G401 (cell line): Measurements from ENCODE around the gene PI16. TPM values are rescaled to one million over a fixed set of nuclear protein-coding genes. Genes with fewer than 3 reads are reported as not detected.

Experiments used
- DNase-seq: peaks from one replicate; pipeline ENCODE4 v3.0.0-alpha.2; 2015; ENCODE audit warnings: low spot score
- in situ Hi-C: cut with HindIII; loops from 2 replicates; pipeline ENCODE4 v1.10.0; 2016; ENCODE audit warnings: low sequenced_read_pairs, mixed read lengths
- total RNA-seq: library from RNA; depleted of rRNA; stranded (reverse); fragments of >200 nt; shearing (Covaris generic); gene quantifications from 2 replicates; pipeline ENCODE4 v1.2.3, GENCODE V29; 2014

PI16 gene
- total RNA-seq, 1 experiment from 2014 or later = not detected

- in situ Hi-C loops = no loop called here
- DNase-seq = no peak
These were observed 15.7 kb downstream of the PI16 start for GRCh38 chr6:36969988-36970891.

DNA sequence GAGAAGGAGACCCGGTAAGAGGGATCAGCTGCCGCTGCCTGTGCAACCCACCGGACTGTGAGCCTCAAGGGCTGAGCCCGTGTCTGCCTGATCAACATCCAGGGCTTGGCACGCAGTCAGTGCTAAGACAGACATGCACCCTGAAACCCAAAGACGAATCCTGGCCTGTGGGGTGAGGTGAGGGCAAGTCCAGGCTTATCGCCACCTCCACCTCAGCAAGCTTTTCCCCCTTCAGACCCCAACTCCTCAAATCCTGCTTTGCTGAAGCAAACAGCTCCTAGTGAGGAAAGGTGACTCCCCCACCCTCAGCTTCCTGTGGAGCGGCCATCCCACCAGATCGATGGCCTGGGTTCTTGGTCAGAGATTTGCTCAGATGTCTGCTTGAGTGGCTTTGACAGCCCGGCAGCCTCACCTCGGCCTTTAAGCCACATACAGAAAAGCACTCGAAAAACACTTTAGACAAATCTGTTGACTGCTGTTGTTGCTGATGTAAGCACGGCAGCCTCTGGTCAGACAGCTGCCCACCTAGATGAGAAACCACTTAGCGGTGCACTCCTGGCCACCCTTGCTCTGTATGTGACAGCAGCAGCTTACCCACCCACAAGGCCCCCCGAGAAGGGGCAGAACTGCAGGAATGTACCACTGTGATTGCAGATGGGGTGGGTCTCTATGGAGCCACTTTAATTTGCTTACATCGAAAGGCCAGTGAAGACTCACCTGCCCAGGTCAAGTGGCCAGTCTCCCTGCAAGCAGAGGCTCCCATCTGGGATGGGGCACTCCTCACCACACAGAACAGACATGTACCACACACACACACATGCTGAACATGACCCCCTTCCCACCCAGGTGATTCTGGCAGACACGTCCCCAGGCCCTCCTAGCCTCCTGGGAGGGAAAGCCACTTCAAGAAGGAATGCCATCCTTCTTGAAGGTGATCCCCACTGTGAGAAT, 16.6 kb downstream of the PI16 start:
- no peak for DNase-seq
- in situ Hi-C loops = no loop called here

DNA sequence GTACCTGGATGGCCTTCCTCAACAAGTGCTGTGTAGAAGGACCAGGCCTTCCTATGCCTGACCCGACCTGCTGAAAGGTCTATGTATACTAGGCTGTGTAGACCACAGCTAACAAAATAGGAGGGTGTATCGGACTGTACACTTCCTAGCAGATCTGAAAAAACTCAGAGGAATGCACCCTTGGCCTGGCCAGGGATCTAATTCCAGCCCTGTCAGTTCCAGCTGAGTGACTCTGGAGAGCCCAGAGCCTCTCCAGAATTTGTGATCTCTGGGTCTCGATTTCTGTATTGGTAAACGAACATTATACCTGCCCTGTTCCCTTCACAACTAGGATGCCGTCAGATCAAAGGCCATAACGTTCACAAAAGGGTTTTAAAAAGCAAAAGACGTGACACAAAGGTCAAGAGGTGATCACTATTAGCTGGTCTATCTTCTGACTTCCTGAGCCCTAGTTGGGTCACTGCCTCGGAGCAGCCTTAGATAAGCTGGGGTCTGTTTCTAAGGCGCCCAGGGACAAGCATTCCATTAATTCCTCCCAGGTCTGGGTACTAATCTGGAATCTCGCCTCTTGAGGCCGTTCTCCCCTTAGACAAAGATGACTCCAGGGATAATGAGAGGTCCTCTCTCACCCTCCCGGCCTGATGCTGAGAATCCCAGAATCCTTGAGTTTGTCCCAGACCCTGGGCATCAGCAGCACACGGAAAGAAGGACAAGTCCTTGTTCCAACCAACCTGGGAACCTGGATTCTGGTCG, 17.6 kb downstream of the PI16 start:
- in situ Hi-C loops = no loop called here
- no peak for DNase-seq

- DNase-seq = no peak
- in situ Hi-C loops = no loop called here
These were observed 18.7 kb downstream of the PI16 start for GRCh38 chr6:36973190-36973589.

DNA sequence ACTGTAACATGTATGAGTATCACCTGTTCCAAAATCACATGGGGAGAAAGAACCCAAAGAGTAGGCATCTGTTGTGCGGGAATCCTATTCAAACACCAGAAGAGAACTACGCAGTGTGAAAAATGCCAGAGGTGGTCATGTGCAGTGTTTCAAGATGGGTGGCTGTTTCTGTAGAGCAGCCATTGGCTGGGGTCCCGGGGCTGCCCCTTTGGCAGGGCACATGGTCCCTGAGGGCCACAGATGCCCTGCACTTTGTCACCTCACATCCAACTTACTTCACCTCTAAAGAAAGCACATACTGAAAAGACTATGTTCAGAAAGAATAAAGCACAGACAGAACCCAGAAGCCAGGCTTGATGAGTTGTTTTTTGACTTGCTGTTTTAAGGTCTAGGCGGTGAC, 19.1 kb downstream of the PI16 start:
- in situ Hi-C loops = no loop called here
- no peak for DNase-seq

DNA sequence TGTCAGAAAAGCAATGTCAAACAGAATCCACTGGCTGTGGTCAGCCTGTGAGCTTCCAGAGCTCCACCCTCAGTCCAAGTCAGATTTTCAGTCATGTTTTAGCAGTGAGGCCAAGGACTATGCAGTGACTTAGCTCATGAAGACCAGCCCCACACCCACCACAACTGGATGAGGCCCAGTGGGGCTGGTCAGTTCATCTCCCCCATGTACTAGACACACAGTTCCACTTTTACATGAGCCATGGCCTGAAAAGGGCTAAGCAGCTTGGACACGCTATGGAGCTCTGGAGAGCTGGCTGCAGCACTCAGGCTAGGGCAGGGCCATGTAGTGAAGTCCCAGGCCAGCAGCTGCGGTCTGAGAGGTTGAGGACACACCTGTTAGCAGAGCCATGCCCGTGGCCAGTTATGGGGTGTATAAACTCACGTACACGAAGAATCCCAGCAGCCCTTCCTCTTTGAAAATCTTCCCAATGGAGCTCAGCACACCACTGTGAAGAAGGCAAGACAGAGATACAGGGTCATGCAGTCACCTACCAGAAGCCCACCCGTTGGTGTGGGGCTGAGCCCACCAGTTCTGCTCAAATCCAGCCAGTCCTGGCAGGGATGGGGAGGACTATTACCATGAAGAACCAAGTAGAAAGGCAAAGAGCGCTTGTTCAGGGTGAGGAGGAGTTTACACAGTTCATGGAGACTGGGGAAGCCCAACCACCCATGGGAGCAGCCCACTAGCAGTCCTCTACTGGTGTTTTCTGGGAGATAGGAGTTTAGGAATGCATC, 20.9 kb downstream of the PI16 start:
- in situ Hi-C loops = no loop called here
- no peak for DNase-seq

DNA sequence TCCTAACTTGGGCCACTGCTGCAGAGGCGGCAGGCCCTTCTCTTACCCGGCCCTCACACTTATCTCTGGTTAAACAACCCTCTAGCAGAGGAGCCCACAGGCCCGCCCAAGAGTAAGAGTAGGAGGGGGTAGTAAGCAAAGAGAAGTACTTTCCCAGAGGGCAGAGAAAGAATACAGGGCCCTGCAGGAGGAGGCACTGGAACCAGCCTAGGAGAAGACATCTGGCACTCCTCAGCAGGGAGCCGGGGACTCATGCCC, 21.4 kb downstream of the PI16 start:
- in situ Hi-C loops = no loop called here
- no peak for DNase-seq

DNA sequence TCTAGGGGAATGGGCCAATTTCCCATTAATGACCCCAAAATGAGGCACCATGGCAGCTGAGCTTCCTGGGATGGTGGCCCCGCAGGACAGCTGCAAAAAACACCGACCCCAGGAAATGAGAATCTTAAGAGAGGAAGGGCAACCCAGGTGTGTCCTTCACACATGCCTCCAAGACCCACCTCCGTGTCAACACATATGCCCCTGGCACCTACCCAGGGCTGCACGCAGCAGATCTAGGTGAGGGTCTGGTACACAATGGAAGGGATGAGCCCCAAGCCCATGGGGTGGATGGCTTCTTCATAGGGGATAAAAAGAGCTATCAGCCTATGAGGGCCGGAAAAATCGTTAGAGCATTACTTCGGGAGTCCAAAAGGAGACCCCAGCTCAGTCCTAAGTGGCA, 22.0 kb downstream of the PI16 start:
- DNase-seq = no peak
- in situ Hi-C loops = no loop called here

DNA sequence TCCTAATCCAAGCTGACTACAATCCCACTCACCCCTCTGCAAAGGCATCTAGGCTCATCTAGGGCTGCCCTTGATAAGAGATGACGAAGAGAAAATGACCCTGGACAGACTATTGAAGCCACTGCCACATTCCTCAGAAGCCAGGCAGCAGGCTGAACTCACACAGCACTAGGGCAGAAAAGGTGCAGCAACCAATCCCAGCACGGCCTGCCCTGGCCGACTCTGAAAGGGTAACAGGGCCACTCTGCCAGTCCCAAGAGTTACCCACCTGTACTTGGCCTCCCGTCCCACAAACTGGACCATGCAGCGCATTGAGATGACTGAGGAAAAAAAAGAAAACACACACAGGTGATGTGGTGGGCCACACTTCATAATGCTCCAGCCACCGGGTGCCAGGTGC, 22.4 kb downstream of the PI16 start:
- DNase-seq = no peak

GRCh38 chr6:36977470-36977941, 23.0 kb downstream of the PI16 start:
- in situ Hi-C loops = no loop called here
- DNase-seq = no peak

More for the DNA sequence above, 22.4 kb downstream of the PI16 start:
- in situ Hi-C loops = no loop called here

DNA sequence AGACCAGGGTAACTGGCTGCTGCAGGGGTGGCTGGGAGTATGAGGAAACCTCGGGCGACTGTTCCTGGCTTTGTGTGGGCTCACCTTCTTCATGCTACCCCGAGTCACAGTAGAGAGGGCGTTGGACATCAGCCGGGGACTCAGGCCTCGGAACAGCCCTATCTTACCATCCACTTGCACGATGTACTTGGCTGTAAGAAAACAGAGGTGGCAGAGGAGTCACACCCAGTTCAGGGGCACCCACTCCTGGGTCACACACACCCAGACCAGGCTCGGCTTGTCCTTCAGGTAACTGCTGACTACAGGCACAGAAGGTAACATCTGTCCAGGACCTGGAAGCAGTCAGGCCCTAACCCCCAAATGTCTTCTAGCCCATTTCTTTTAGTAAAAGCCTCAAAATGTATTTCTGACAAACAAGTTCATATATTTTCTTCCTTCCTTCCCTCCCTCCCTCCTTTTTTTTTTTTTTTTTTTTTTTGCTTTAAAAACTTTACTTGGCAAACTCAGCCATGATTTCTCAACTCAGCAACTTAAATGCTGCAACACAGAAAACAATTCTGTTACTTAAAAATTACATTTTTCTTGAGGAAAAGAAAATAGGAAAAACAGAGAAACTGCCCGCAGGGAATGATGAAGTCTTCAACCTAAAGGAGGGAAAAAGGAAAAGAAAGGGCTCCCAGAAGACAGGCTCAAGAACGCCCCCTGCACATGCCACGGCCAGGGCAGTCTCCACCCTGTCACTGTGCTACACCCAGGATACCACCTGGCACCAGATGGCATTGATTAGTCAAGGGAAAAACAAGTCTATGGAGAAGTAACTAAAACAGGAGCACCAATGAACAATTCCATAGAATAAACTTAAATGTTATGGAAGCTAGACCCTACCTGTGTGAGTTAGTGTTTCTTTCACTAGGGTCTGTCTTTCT, 24.1 kb downstream of the PI16 start:
- in situ Hi-C loops = no loop called here
- peak; percentile 10 for DNase-seq

- DNase-seq = peak; percentile 89
- in situ Hi-C loops = no loop called here
These were observed 24.8 kb downstream of the PI16 start for GRCh38 chr6:36979347-36979742.

GRCh38 chr6:36980129-36980528, 25.6 kb downstream of the PI16 start:
- no peak for DNase-seq
- in situ Hi-C loops = no loop called here

DNA sequence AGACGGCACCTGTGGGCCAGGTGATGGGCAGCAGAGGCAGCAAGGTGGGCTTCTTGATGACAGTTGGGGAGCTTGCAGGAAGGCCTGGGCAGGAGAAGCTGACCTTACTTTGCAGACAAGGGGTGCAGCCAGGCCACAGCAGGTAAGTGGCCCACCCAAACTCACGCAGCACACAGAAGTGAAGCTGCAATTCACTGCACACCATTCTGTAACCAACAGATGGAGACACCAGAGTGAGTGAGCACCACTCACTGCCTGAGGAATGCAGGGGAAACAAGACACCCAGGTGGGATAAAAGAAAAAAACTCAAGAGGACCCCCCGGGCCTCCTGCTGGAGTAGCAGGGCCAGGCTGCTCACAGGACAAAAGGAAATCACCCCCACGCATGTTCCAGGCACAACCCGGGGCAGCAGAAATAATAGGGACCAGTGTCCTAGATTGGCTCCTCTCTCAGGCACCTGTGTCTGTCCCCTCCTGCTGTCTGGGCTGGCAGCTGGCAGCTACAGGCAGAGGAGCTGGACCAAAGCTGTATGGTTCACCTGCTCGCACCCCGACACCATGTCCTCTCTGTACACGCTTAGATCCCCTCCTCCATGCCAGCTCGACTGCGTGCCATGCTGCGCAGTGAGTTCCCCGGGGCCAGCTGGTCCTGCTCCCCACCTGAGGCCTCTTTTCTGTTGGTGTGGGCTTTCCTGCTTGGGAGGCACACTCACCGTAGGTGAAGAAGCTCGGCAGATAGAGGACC, 26.5 kb downstream of the PI16 start:
- in situ Hi-C loops = no loop called here
- peak; percentile 45 for DNase-seq

DNA sequence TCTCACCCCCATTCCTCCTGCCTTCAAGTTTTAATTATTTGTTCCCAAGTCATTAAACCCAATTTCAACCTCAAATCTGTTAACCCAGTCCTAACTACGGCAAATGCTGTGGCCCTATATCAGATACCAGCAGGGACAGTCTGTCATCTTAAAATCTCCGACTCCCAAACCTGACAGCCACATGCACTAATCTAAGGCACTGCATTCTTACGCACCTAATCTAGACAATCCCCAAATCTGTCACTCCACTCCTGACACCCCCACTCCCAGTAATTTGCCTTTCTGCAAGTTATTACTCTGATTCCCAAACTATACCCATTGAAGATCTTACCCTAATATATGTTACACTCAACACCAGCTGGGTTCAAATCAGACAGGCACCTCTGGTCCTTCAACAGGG, 29.0 kb downstream of the PI16 start:
- no peak for DNase-seq
- in situ Hi-C loops = no loop called here

DNA sequence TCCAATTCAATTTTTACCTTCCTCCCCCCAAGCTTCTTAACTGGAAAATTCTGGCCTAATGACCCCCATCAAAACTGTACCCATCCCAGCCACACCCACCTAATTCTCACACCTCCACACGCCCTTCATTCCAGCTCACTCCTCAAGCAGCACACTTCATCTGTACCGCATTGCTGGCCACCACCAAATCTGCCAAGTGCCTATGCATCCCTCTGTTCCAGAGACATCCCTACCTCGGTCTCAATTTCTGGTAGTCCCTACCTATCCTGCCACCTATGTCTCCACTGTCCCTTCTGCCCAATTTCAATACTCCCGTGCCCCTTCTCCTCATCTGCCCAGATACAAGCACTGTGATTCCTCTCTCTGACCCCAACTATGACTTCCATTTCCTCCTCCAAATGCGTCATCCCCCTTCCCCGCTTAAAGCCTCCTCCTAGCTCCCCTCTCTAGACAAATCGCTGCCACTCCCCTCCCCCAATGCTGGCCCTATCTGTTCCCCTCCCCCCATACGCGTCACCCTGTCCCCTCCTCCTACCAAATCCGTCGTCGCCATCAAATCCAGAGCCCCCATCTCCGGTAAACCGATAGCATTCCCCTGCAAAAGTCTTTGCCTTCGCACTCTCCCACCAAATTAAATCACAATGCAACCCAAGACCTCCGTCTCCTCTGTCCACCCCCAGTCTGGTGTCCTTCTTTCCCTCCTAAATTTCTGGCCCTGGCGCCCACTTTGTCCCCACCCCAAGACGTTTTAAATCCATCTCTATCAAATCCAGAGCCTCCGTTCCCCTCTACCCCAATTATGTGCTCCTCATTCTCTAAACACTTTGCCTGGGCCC, 30.3 kb downstream of the PI16 start:
- in situ Hi-C loops = no loop called here
- peak; percentile 19 for DNase-seq
